ENCODE results near the gene DYNLT2. TPM values are rescaled to one million over a fixed set of nuclear protein-coding genes. Genes with fewer than 3 reads are reported as not detected.

Gene DYNLT2
- total RNA-seq, 1 experiment from 2014 or later = 1.8 TPM

GRCh38 chr6:169726049-169726400, 25.3 kb downstream of the DYNLT2 start:
- peak overlapping the region; percentile 60 for H3K4me2 ChIP-seq (ENCODE audit: insufficient read depth, insufficient read length, low read length)
- no peak for DNase-seq
- H3K4me1 ChIP-seq (ENCODE audit: insufficient read depth, low read length) = no peaks in the 10 kb centered on the region; the same call in 1 of the 2 replicates
- no peak overlapping the region for H2BK5ac ChIP-seq (ENCODE audit: insufficient read length, low read length)
- no peaks in the 10 kb centered on the region for H3K9me3 ChIP-seq (ENCODE audit: control insufficient read depth, low read depth, low read length)
- H3K79me2 ChIP-seq (ENCODE audit: insufficient read depth, low read length) = peaks cover 2% of the 10 kb centered on the region; the same call in 1 of the 2 replicates
- H2BK20ac ChIP-seq (ENCODE audit: low read depth, low read length, poor library complexity, severe bottlenecking) = no peak overlapping the region
- no peak overlapping the region for H3K4ac ChIP-seq (ENCODE audit: low read depth, low read length)
- no peaks in the 10 kb centered on the region for H4K20me1 ChIP-seq (ENCODE audit: control insufficient read depth, insufficient read depth, insufficient read length)
- H3T11ph ChIP-seq (ENCODE audit: low read length) = no peak overlapping the region
- no peaks in the 10 kb centered on the region for H3K27me3 ChIP-seq (ENCODE audit: insufficient read depth, low read length)
- no peak overlapping the region for H3K18ac ChIP-seq (ENCODE audit: insufficient read length, low read depth, low read length)
- Mint-ChIP-seq H3K27ac (no peak overlapping the region), H3K4me1 (peaks cover 22 to 24% of the 10 kb centered on the region in 2 experiments), H3K4me3 (peak overlapping the region; percentile 79 to 88), H3K27me3 (ENCODE audit: low read depth) (peaks cover 4% of the 10 kb centered on the region), H3K36me3 (ENCODE audit: insufficient read depth in 1 of 3, low read depth in 3 of 3) (peaks cover 0 to 6% (median 0%) of the 10 kb centered on the region in 3 experiments; a peak in 1 of 7 replicates), H3K9me3 (no peaks in the 10 kb centered on the region; a peak in 2 of 5 replicates)
- H2AFZ ChIP-seq (ENCODE audit: low read length) = no peak overlapping the region
- H3K23me2 ChIP-seq (ENCODE audit: insufficient read length, low read depth, low read length, poor library complexity, severe bottlenecking) = peaks cover 18% of the 10 kb centered on the region
- no peak overlapping the region for H4K91ac ChIP-seq (ENCODE audit: insufficient read length, low read depth, low read length)
- no peak overlapping the region for H3K9ac ChIP-seq (ENCODE audit: extremely low read depth, insufficient read length, low read length)
- no peak overlapping the region for H4K8ac ChIP-seq (replicated peaks; ENCODE audit: insufficient read length, low read depth, low read length)
- no peak overlapping the region for H3K14ac ChIP-seq (ENCODE audit: insufficient read depth, low read length)
- H3K79me1 ChIP-seq (ENCODE audit: insufficient read depth, low read depth, low read length, poor library complexity, severe bottlenecking) = no peaks in the 10 kb centered on the region
- H2BK12ac ChIP-seq (ENCODE audit: insufficient read length, low read depth, low read length) = no peak overlapping the region
- H2BK15ac ChIP-seq (ENCODE audit: low read depth, low read length) = no peak overlapping the region
- H3K23ac ChIP-seq (ENCODE audit: insufficient read length, low read depth, low read length) = no peak overlapping the region
- H3K27ac ChIP-seq (ENCODE audit: insufficient read length, low read depth, low read length) = no peak overlapping the region
- no peak overlapping the region for H2BK120ac ChIP-seq (ENCODE audit: low read depth, low read length, poor library complexity, severe bottlenecking)
- H4K5ac ChIP-seq (ENCODE audit: insufficient read length, low read depth, low read length) = no peak overlapping the region
- no peak overlapping the region for H2AK5ac ChIP-seq (ENCODE audit: insufficient read length, low read length)
- TF ChIP-seq CTCF (conservative IDR thresholded peaks at IDR 0.05) = no peak
- WGBS (ENCODE audit: extremely low coverage, insufficient read length, low lambda C conversion rate) = no CpG with 5 or more reads among the region's 1 CpG
- H3K56ac ChIP-seq (ENCODE audit: insufficient read length, low read depth, low read length) = no peak overlapping the region
